ENCODE data around the gene GRPEL1. TPM values are rescaled to one million over a fixed set of nuclear protein-coding genes. Genes with fewer than 3 reads are reported as not detected.

The GRPEL1 gene
- total RNA-seq, 1 experiment from 2014 or later: 47.3 TPM

DNA sequence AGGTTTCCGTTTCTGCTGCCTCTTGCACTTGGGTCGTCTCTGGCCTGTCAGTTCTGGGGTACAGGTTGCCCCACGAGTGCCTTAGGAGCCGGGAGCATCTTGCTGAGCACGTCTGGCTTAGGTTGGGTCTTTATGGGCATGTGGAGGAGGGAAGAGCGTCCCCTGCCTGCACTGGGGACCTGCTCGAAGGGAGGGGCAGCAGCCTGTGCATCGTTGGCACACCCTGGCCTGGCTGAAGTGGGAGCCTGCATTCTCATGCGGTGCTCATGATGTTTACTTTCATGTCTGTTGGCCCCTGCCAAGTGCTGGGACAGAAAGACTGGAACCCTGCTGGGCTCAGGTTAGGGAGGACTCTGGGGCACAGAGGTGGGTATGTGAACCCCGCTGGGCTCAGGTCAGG, 48.5 kb downstream of the GRPEL1 start:
- Mint-ChIP-seq H3K9me3 (ENCODE audit: unreplicated experiment) (no peaks in the 10 kb centered on the region), H3K4me1 (ENCODE audit: low read depth, unreplicated experiment) (peaks cover 30% of the 10 kb centered on the region), H3K27ac (ENCODE audit: unreplicated experiment) (no peak overlapping the region), H3K4me3 (ENCODE audit: unreplicated experiment) (no peak overlapping the region), H3K27me3 (ENCODE audit: insufficient read depth, unreplicated experiment) (no peaks in the 10 kb centered on the region), H3K36me3 (ENCODE audit: insufficient read depth, unreplicated experiment) (peaks cover 82% of the 10 kb centered on the region)
- H3K27me3 ChIP-seq (replicated peaks; ENCODE audit: control insufficient read depth, insufficient read depth, low read length): no peaks in the 10 kb centered on the region
- POLR2A ChIA-PET: no interaction called here
- intact Hi-C loops (cut with micrococcal nuclease; ENCODE audit: unreplicated experiment): no loop called here
- H3K36me3 ChIP-seq (ENCODE audit: control insufficient read depth, insufficient read depth, low read length): peaks cover 2% of the 10 kb centered on the region
- BruUV-seq (replicated peaks): no TSS peak
- H3K4me3 ChIP-seq (ENCODE audit: low read depth, low read length): no peak overlapping the region
- DNase-seq: no peak
- TF ChIP-seq, protein P1, sequence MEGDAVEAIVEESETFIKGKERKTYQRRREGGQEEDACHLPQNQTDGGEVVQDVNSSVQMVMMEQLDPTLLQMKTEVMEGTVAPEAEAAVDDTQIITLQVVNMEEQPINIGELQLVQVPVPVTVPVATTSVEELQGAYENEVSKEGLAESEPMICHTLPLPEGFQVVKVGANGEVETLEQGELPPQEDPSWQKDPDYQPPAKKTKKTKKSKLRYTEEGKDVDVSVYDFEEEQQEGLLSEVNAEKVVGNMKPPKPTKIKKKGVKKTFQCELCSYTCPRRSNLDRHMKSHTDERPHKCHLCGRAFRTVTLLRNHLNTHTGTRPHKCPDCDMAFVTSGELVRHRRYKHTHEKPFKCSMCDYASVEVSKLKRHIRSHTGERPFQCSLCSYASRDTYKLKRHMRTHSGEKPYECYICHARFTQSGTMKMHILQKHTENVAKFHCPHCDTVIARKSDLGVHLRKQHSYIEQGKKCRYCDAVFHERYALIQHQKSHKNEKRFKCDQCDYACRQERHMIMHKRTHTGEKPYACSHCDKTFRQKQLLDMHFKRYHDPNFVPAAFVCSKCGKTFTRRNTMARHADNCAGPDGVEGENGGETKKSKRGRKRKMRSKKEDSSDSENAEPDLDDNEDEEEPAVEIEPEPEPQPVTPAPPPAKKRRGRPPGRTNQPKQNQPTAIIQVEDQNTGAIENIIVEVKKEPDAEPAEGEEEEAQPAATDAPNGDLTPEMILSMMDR (IDR thresholded peaks at IDR 0.05; ENCODE audit: insufficient read depth in 1 of 2, low read depth in 1 of 2, low read length in 1 of 2, severe bottlenecking in 1 of 2, unreplicated experiment in 1 of 2): no peak
- H3K4me1 ChIP-seq: peaks cover 23% of the 10 kb centered on the region
- CTCF ChIA-PET: no interaction called here
- no peaks in the 10 kb centered on the region for H3K9me3 ChIP-seq

- BruUV-seq (replicated peaks): no TSS peak
- H3K27me3 Mint-ChIP-seq (ENCODE audit: insufficient read depth, unreplicated experiment): no peaks in the 10 kb centered on the region
- no peak for DNase-seq
- ChIA-PET POLR2A (interaction anchor here (0.5 kb wide), 1 partner anchor 247 kb away, joined by 3 read pairs; no protein-coding TSS in a partner anchor), CTCF (interaction anchor here (0.7 kb wide), 1 partner anchor 11 kb away, joined by 3 read pairs; no protein-coding TSS in a partner anchor)
- Histone ChIP-seq H3K27me3 (replicated peaks; ENCODE audit: control insufficient read depth, insufficient read depth, low read length) (no peaks in the 10 kb centered on the region), H3K9me3 (no peaks in the 10 kb centered on the region), H3K36me3 (ENCODE audit: control insufficient read depth, insufficient read depth, low read length) (peaks cover 2% of the 10 kb centered on the region; the same call in 1 of the 2 replicates), H3K4me1 (peaks cover 23% of the 10 kb centered on the region), H3K4me3 (ENCODE audit: low read depth, low read length) (no peak overlapping the region)
- TF ChIP-seq, protein P1 (IDR thresholded peaks at IDR 0.05; ENCODE audit: insufficient read depth in 1 of 2, low read depth in 1 of 2, low read length in 1 of 2, severe bottlenecking in 1 of 2, unreplicated experiment in 1 of 2): no peak
- no peak overlapping the region for H3K4me3 Mint-ChIP-seq (ENCODE audit: unreplicated experiment)
- intact Hi-C loops (cut with micrococcal nuclease; ENCODE audit: unreplicated experiment): no loop called here
- H3K9me3 Mint-ChIP-seq (ENCODE audit: unreplicated experiment): no peaks in the 10 kb centered on the region
- peaks cover 30% of the 10 kb centered on the region for H3K4me1 Mint-ChIP-seq (ENCODE audit: low read depth, unreplicated experiment)
- peaks cover 84% of the 10 kb centered on the region for H3K36me3 Mint-ChIP-seq (ENCODE audit: insufficient read depth, unreplicated experiment)
- no peak overlapping the region for H3K27ac Mint-ChIP-seq (ENCODE audit: unreplicated experiment)
Measured at GRCh38 chr4:7018281-7018680, 49.6 kb downstream of the GRPEL1 start.

DNA sequence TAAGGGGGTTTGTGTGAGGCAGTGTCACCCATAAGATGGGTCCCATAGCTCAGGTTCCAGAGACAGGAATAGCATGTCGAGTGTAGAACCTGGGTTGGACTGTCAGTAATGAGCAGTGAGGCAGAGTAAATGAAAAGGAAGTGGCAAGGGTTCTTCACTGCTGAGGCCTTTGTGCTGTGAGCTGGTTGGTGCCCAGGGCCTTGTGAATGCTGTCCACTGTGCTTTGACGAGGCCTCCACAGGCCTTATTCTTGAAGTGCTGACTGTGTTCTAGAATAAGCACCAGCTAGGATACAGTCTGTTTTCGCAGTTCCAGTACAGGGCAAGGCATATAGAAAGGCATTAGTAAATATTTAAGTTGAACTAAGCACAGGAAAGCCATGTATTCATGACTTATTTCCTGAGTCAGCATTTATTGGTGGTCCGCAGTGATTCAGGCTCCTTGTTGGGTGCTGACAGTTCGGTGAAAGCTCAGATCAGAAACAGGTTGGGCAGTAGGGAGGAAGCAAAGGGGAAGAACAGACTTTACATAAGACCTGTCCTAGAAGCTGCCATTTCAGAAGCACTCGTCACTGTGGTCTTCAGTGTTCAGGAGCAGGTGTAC, 50.3 kb downstream of the GRPEL1 start:
- TF ChIP-seq, protein P1 (IDR thresholded peaks at IDR 0.05; ENCODE audit: insufficient read depth in 1 of 2, low read depth in 1 of 2, low read length in 1 of 2, severe bottlenecking in 1 of 2, unreplicated experiment in 1 of 2): no peak

More for the DNA sequence above, 50.3 kb downstream of the GRPEL1 start:
- H3K4me1 Mint-ChIP-seq (ENCODE audit: low read depth, unreplicated experiment): peaks cover 28% of the 10 kb centered on the region
- H3K27me3 ChIP-seq (replicated peaks; ENCODE audit: control insufficient read depth, insufficient read depth, low read length): no peaks in the 10 kb centered on the region
- no peaks in the 10 kb centered on the region for H3K27me3 Mint-ChIP-seq (ENCODE audit: insufficient read depth, unreplicated experiment)
- H3K9me3 Mint-ChIP-seq (ENCODE audit: unreplicated experiment): no peaks in the 10 kb centered on the region
- no peak overlapping the region for H3K27ac Mint-ChIP-seq (ENCODE audit: unreplicated experiment)
- intact Hi-C loops (cut with micrococcal nuclease; ENCODE audit: unreplicated experiment): no loop called here
- no peak overlapping the region for H3K4me3 ChIP-seq (ENCODE audit: low read depth, low read length)
- BruUV-seq (replicated peaks): no TSS peak
- no peaks in the 10 kb centered on the region for H3K9me3 ChIP-seq
- H3K36me3 ChIP-seq (ENCODE audit: control insufficient read depth, insufficient read depth, low read length): peaks cover 2% of the 10 kb centered on the region; the same call in 1 of the 2 replicates
- peaks cover 85% of the 10 kb centered on the region for H3K36me3 Mint-ChIP-seq (ENCODE audit: insufficient read depth, unreplicated experiment)
- H3K4me1 ChIP-seq: peaks cover 19% of the 10 kb centered on the region
- DNase-seq: no peak
- CTCF ChIA-PET: interaction anchor here (0.7 kb wide), 1 partner anchor 39 kb away, joined by 3 read pairs; no protein-coding TSS in a partner anchor
- POLR2A ChIA-PET: interaction anchor here (0.5 kb wide), 1 partner anchor 246 kb away, joined by 3 read pairs; no protein-coding TSS in a partner anchor
- no peak overlapping the region for H3K4me3 Mint-ChIP-seq (ENCODE audit: unreplicated experiment)

Data from Caco-2 (cell line).